NCI-H526 (cell line): Measurements from ENCODE around the gene GPR150.
"Not testable (repeated sequence)": the region's sequence is repeated elsewhere in the genome, so short reads cannot be mapped to it uniquely, and the experiment has no call there.

ENCODE experiments used
- DNase-seq, 2 experiments: peaks; one replicate each; lab custom pipeline; 2025; lab: John Stamatoyannopoulos, UW

The GPR150 gene

GRCh38 chr5:95624368-95624767, 4.5 kb downstream of the GPR150 start:
- no peak for DNase-seq

- DNase-seq: no peak
These were observed 6.8 kb downstream of the GPR150 start for GRCh38 chr5:95626701-95627100.

GRCh38 chr5:95627971-95628810, 8.3 kb downstream of the GPR150 start:
- no peak for DNase-seq

DNA sequence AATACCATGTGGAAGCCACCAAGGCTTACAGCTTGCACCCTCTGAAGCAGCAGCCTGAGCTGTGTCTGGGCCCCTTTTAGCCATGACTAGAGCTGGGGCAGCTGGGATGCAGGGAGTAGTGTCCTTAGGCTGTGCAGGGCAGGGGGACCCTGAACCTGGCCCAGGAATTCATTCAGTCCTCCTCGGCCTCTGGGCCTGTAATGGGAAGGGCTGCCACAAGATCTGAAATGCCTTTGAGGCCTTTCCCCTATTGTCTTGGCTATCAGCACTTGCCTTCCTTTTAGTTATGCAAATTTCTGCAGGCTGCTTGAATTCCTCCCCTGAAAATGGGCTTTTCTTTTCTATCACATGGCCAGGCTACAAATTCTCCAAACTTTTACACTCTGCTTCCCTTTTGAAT, 9.0 kb downstream of the GPR150 start:
- no peak for DNase-seq

DNA sequence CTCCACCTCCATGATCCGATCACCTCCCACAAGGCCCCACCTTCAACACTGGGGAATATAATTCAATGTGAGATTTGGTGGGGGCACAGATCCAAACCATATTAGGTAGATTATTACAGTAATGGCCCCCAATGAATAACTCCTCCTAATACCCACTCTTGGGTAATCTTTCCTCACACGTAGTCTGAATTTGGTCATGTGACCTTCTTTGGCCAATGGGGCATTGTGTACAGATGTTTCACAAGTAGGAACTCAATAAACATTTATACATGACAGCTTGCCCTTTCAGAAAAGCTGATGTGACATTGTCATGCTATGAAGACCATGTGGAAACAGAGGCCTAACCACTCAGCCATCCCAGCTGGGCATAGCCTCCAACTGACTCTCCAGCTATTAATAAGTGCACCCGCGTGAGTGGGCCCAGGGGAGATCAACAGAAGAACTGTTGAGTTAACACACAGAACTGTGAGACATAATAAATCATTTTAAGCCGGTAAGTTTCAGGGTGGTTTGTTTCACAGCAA, 10.6 kb downstream of the GPR150 start:
- no peak for DNase-seq

DNA sequence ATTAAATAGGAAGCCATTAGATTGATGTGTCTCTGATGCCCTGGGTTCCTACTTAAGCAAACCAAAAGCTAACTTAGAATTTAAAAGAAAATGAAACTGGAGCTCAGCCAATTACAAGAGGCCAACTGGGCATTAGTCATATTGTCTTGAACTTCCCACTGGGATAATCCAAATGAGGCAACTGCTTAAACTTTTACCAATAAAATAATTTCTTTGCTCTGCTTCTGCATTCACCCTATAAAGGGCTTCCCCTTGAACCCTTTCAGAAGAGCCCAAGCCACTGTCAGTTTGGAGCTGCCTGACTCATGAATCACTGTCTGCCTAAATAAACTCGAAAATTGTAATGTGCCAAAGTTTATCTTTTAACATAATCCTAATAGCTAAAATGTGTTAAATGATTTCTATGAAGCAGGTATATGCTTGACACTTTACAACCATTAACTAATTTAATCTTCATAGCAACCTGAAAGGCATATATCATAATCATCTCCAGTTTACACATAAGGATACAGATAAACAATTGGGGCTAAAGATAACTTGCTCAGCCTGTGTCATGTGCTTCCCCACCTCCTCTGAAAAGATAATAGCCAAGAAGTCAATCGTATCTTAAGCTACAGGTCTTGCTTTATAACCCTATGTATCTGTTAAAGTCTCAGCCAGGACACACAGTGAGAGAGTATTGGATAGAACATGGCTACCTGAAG, 11.5 kb downstream of the GPR150 start:
- no peak for DNase-seq

DNA sequence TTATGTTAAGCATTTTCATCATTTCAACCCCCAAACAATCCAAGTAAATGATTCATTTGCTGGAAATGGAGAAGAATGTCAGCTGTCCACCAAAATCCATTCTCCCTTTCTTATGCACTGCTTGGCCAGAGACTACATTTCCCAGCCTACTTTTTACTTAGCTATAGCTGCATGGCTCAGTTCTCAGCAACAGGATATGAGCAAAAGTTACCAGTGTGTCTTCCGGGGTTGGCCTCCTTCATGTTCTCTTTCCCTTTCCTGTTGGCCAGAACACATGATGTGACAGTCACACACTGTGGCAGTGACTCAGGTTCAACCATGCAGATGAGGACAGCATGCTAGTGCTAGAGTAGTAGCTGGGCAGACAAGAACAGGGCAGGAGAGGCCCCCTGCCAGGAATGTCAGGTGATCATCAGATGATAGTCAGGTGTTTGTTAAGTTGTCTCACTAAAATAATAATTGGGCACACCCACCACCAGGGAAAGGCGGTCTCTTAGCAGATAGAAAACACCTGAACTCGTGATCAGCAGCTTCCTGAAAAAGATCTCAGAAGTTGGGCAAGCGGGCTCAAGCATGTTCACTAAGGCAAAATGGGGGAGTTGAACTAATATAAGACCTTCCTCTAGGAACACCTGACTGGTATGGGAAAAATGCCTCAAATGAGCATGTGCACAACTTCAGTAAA, 12.2 kb downstream of the GPR150 start:
- no peak for DNase-seq

DNA sequence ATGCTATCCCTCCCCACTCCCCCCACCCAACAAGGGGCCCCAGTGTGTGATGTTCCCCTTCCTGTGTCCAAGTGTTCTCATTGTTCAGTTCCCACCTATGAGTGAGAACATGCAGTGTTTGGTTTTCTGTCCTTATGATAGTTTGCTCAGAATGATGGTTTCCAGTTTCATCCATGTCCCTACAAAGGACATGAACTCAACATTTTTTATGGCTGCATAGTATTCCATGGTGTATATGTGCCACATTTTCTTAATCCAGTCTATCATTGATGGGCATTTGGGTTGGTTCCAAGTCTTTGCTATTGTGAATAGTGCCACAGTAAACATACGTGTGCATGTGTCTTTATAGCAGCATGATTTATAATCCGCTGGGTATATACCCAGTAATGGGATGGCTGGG, 13.1 kb downstream of the GPR150 start:
- not testable (repeated sequence) for DNase-seq

DNA sequence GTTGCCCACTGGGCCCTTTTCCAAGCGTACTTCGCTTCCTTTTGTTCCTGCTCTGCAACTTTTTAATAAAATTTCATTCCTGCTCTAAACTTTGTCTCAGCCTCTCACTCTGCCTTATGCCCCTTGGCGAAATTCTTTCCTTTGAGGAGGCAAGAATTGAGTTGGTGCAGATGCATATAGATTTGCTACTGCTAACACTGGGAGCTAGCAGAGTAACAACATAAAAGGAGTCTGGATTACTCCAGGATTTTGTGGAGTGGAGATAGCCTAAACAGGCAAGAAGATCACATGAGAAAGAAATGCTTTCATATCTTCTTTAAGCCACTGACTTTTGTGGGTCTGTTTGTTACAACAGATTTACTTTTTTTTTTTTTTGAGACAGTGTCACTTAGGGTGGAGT, 13.8 kb downstream of the GPR150 start:
- no peak for DNase-seq

DNA sequence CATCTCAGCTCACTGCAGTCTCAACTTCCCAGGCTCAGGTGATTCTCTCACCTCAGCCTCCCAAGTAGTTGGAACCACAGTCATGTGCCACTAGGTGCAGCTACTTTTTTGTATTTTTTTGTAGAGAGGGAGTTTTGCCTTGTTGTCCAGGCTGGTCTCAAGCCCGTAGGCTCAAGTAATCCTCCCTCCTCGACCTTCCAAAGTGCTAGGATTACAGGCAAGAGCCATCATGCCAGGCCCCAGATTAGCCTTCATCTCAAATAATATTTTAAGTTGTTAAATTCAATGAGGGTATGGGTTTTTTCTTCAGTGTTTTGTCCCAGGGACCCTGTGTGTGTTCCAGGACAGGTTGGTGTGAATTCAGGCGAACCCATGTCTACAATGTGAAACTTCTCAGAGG, 14.2 kb downstream of the GPR150 start:
- no peak for DNase-seq

- DNase-seq: no peak
These were observed 18.7 kb downstream of the GPR150 start for GRCh38 chr5:95638632-95639031.

DNA sequence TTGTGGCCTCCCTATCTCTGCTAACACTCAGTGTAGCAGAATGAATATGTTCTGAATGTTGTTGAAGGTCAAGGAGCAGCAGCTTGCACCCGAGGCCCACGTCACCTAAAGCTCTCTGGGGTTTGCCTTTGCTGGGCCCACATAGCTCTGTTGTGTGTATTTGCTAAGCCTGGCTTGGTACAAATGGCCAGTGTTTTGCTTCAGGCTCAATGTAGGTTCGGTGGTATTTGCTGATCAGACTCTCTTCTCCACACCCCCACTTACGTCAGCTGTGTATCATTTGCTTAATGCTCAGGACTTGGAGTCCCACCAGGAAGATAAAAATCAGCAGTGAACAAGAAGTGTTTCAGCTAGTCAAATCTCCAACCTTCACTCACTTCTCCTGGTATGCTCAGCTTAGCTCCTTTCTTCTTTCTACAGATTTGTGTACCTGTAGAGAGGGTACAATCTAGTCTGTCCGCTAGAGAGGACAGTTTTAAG, 21.9 kb downstream of the GPR150 start:
- DNase-seq: peak in 1 of 2 experiments; percentile 2

GRCh38 chr5:95643152-95643551, 23.3 kb downstream of the GPR150 start:
- no peak for DNase-seq

- peak in 1 of 2 experiments; percentile 53 for DNase-seq
These were observed 24.6 kb downstream of the GPR150 start for GRCh38 chr5:95644351-95645042.

DNA sequence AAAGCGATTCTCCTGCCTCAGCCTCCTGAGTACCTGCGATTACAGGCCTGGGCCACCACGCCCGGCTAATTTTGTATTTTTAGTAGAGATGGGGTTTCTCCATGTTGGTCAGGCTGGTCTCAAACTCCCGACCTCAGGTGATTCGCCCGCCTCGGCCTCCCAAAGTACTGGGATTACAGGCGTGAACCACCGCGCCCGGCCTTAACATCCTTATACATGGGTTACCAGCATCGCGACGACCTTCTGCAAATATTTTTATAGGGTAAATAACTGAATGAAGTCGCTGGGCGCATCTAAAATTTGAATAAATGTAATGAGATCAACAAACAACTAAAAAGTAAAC, 26.3 kb downstream of the GPR150 start:
- DNase-seq: not testable (repeated sequence)

DNA sequence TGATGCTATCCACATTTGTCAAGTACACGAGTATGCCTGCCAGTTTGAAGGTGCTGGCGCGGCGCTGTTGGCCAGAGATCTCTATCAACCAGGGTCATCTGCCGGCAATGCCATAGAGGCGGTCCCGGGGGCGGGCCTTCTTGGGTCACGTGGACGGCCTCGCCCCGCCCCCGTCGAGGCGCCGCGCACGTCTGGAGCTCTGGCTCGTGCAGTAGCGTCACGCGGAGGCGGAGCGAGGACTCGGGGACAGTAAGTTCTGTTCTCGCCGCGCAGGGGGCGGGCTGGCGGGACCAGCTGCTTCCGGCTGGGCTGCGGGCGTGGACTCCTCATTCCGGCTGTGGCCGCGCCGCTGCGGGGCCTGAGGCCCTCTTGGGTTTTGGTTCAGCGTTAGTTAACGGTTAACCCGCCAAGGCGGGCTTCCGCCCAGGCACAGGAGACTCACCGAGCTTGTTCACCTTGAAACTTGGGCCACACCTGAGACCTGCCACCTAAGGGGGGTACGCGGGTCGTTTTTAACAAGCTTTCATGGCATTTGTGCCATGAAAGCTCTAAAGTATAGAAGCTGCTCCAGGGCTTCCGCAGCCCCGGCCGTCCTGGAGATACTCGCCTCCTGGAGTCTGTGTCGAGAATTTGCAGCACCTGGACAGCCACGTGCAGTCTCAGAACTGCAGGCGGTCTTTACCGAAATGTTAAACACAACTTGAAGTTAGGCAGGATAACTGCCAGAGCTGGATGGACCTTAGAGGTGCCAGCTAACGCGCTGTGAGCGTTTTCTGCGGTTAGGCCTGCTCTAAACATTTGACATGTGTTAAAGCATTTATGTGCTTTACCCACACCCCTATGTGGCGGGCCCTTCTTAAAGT, 26.9 kb downstream of the GPR150 start, which contains the start of gene RFESD:
RFESD (plus strand) TSS at position 209 of the 863 bp plus-strand sequence. CDS start 5,495 bp downstream, outside the sequence.
- DNase-seq: peak; percentile 77 to 95

GRCh38 chr5:95647886-95648860, 28.3 kb downstream of the GPR150 start:
- DNase-seq: no peak

DNA sequence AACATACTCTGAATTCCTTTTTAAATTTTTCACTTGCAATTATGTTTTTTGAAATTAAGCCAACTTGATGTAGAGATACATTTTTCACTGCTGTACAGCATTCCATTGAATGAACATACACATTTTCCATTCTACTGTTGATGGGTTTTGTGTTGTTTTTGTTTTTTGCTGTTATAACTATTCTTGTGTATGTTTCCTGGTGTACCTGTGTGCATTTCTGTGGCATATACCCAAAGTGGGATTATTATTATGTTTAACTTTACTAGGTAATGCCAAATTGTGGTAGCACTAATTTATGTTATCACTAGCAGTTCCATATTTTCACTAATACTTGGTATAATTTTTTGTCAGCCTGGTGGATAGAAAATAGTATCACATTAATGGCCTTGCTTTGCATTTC, 29.4 kb downstream of the GPR150 start:
- no peak for DNase-seq

- DNase-seq: no peak
These were observed 30.1 kb downstream of the GPR150 start for GRCh38 chr5:95649842-95650620.
